ENCODE results near the gene GATAD2B.
"Not testable (repeated sequence)": the region's sequence is repeated elsewhere in the genome, so short reads cannot be mapped to it uniquely, and the experiment has no call there.

The GATAD2B gene

DNA sequence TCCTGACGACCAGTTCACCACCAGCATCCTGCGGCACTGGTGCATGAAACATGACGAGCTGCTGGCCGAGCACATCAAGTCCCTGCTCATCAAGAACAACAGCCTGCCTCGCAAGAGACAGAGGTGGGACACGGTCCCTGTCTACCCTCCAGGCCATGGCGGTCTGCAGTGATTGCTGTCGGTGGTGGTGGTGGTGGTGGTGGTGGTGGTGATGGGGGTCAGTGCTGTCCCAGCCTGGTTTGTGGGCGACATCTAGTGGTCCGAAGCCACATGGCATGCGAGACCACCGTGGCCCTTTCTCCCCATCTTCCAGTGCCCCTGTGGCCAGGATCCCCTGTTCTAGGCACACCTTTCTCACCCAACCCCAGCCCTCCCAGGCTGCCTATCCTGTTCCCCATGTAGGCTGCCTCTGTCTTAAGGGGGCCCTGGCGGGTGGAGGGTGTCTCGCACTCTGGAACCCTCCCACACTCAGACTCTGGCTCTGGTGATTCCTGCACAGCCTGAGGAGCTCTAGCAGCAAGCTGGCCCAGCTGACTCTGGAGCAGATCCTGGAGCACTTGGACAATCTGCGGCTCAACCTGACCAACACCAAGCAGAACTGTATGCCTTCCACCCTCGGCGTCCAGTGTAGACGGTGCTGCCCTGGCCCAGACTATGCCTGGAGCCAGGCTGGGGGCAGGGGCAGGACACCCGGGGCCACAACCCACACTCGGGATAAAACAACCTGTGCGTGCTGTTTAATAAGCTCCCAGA is 150.8 kb downstream of the GATAD2B start:
- Mint-ChIP-seq H3K27ac (no peak overlapping the region), H3K36me3 (peaks cover 49% of the 10 kb centered on the region), H3K9me3 (no peaks in the 10 kb centered on the region), H3K4me1 (peaks cover 37% of the 10 kb centered on the region), H3K4me3 (no peak overlapping the region)
- ATAC-seq (no peak), DNase-seq (ENCODE audit: low spot score in 2 of 2) (no peak)

DNA sequence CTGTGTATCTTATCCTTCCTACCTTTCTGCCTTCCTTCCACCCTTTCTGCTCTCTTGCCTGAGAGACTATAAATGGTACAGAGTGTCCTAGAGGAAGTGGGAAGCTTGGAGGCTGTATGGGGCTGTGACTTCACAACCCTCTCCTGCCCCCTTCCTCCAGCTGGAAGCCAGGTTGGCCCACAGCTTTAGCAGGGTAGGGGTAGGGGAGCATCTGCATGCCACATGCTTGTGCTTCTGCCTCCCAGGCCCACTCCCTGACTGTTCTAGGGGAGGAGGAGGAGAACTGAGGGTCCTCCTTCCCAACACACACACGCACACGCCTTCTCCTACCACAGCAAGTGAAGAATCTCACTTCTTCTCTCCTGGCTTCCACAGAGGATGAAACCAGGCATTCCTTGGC is 151.5 kb downstream of the GATAD2B start:
- Mint-ChIP-seq H3K36me3 (peaks cover 57% of the 10 kb centered on the region), H3K27ac (no peak overlapping the region), H3K4me3 (no peak overlapping the region), H3K4me1 (peaks cover 30% of the 10 kb centered on the region), H3K9me3 (no peaks in the 10 kb centered on the region)
- ATAC-seq (no peak), DNase-seq (ENCODE audit: low spot score in 2 of 2) (no peak)

DNA sequence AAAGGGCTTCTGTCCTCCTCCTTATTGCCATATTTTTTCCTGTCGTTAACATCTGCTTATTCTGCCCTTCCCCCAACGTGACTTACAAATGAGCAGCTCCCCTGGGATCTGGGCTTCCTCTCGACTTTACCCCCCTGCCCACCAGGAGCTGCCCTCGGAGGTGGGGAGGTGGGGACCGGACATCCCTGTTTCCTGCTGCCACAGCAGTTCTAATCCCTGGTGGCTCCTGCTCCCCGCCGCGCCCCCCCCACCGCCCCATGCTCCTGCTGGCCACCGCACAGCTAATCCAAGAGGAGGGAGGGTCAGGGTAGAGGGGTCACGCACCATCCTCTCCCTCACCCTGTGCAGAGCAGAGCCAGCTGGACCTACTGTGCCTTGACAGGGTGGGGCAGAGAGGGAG is 152.0 kb downstream of the GATAD2B start:
- DNase-seq (ENCODE audit: low spot score in 2 of 2) (no peak), ATAC-seq (no peak)
- no peaks in the 10 kb centered on the region for H3K9me3 Mint-ChIP-seq
- H3K27ac Mint-ChIP-seq, result peak overlapping the region; percentile 85
- H3K4me1 Mint-ChIP-seq, result peaks cover 27% of the 10 kb centered on the region
- no peak overlapping the region for H3K4me3 Mint-ChIP-seq
- peaks cover 62% of the 10 kb centered on the region for H3K36me3 Mint-ChIP-seq

DNA sequence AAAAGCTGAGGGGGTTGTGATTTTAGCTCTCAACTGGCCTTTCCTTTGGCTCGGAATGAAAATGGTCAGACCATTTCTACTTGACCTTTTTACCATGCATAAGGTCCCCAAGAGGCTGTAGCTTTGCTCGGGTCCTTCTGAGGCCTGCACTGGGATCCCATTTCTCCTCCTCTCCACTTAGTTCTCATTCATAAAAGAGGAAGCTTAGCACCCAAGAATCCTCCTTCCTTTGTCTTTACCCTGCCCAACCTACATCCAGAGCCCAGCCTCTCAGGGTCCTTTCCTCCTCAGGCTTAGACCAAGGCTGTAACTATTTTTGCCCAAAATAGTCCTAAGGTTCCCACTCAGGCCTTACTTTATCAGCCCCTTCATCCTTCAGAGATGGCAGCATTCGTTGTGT is 153.6 kb downstream of the GATAD2B start:
- Mint-ChIP-seq H3K27ac (peak overlapping the region; percentile 85), H3K4me3 (no peak overlapping the region), H3K9me3 (no peaks in the 10 kb centered on the region), H3K36me3 (peaks cover 72% of the 10 kb centered on the region), H3K4me1 (peaks cover 17% of the 10 kb centered on the region)
- ATAC-seq (no peak), DNase-seq (ENCODE audit: low spot score in 2 of 2) (no peak)

- Mint-ChIP-seq H3K4me3 (no peak overlapping the region), H3K9me3 (no peaks in the 10 kb centered on the region), H3K36me3 (peaks cover 74% of the 10 kb centered on the region), H3K4me1 (peaks cover 10% of the 10 kb centered on the region), H3K27ac (peak overlapping the region; percentile 85)
- no peak for ATAC-seq
- no peak for DNase-seq (ENCODE audit: low spot score in 2 of 2)
Measured at GRCh38 chr1:153768316-153769181, 154.2 kb downstream of the GATAD2B start.

DNA sequence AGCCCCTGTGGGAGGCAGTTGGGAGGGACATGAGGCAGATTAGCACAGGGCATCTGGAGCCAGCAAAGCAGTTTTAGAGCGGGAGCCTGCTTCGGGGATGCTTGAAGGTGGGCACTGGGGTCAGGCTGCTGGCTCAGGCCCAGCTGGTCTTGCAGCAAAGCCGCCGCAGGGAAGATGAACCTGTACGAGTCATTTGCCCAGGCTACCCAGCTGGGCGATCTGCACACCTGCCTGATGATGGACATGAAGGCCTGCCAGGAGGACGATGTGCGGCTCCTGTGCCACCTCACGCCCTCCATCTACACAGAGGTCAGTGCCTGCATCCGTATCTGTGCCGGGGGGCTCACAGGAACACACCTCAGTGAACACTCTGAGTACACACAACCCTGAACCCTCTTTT is 155.3 kb downstream of the GATAD2B start:
- no peak for ATAC-seq
- peaks cover 82% of the 10 kb centered on the region for H3K36me3 Mint-ChIP-seq

DNA sequence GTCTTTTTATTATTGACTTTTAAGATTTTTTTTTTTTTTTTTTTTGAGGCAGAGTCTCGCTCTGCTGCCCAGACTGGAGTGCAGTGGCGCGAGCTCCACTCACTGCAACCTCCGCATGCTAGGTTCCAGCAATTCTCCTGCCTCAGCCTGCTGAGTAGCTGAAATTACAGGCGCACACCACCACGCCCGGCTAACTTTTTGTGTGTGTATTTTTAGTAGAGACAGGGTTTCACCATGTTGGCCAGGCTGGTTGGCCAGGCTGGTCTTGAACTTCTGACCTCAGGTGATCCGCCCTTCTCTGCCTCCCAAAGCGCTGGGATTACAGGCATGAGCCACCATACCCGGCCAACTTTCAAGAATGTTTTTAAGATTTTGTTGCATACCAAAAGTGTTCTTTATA is 156.1 kb downstream of the GATAD2B start:
- H3K9me3 Mint-ChIP-seq; ATAC-seq; H3K27ac Mint-ChIP-seq; H3K4me1 Mint-ChIP-seq; DNase-seq (ENCODE audit: low spot score in 2 of 2); H3K4me3 Mint-ChIP-seq: not testable (repeated sequence)
- H3K36me3 Mint-ChIP-seq, result peaks cover 84% of the 10 kb centered on the region

More for the DNA sequence above, 155.3 kb downstream of the GATAD2B start:
- peaks cover under 1% of the 10 kb centered on the region for H3K4me1 Mint-ChIP-seq
- H3K27ac Mint-ChIP-seq, result peak overlapping the region; percentile 85
- no peak for DNase-seq (ENCODE audit: low spot score in 2 of 2)
- H3K4me3 Mint-ChIP-seq, result no peak overlapping the region
- no peaks in the 10 kb centered on the region for H3K9me3 Mint-ChIP-seq

DNA sequence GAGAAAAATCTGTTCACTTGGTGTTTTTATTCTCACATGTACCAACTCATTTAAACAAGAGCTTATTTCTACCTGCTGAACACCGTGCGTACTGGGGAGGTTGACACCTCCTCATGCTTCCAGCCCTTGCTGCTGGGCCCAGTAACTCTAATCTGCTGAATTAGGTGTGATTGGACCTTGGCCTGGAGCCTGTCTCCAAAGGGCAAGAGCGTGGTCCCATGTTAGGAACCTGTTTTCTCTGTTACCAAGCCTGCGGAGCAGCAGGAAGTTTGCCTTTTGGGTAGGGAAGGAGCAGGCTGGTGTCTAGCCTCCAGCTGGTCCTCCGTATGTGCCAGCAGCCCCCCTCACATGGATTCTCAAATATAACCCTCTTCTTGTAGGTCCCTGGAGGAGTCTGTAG is 158.5 kb downstream of the GATAD2B start:
- no peak for ATAC-seq
- no peaks in the 10 kb centered on the region for H3K9me3 Mint-ChIP-seq
- H3K4me3 Mint-ChIP-seq, result no peak overlapping the region
- H3K27ac Mint-ChIP-seq, result no peak overlapping the region
- DNase-seq (ENCODE audit: low spot score in 2 of 2), result no peak
- no peaks in the 10 kb centered on the region for H3K4me1 Mint-ChIP-seq
- H3K36me3 Mint-ChIP-seq, result peaks cover 87% of the 10 kb centered on the region

- Mint-ChIP-seq H3K9me3 (no peaks in the 10 kb centered on the region), H3K27ac (no peak overlapping the region), H3K36me3 (peaks cover 90% of the 10 kb centered on the region), H3K4me1 (no peaks in the 10 kb centered on the region), H3K4me3 (no peak overlapping the region)
- DNase-seq (ENCODE audit: low spot score in 2 of 2), result no peak
- ATAC-seq, result no peak
Measured at GRCh38 chr1:153763365-153764225, 159.2 kb downstream of the GATAD2B start.

- Mint-ChIP-seq H3K27ac (no peak overlapping the region), H3K4me3 (no peak overlapping the region), H3K4me1 (no peaks in the 10 kb centered on the region), H3K9me3 (no peaks in the 10 kb centered on the region), H3K36me3 (peaks cover 90% of the 10 kb centered on the region)
- DNase-seq (ENCODE audit: low spot score in 2 of 2) (no peak), ATAC-seq (no peak)
Measured at GRCh38 chr1:153760440-153760839, 162.3 kb downstream of the GATAD2B start.
